DND-41 (cell line): Measurements from ENCODE around the gene RHBDF2.

Experiments used
- EZH2 ChIP-seq: IDR thresholded peaks from 3 replicates; pipeline ENCODE4 v1.6.1; 2012; ENCODE audit warnings: borderline replicate concordance, low read depth, mild to moderate bottlenecking, moderate library complexity, low read length, inconsistent platforms; ENCODE audit not compliant: severe bottlenecking
- TF ChIP-seq, protein P1 (sequence below): IDR thresholded peaks from 2 replicates; pipeline ENCODE4 v1.5.1; 2012; ENCODE audit warnings: borderline replicate concordance, low read length, moderate library complexity, mild to moderate bottlenecking; ENCODE audit not compliant: poor library complexity, severe bottlenecking; ENCODE audit errors: extremely low read depth

DNA sequence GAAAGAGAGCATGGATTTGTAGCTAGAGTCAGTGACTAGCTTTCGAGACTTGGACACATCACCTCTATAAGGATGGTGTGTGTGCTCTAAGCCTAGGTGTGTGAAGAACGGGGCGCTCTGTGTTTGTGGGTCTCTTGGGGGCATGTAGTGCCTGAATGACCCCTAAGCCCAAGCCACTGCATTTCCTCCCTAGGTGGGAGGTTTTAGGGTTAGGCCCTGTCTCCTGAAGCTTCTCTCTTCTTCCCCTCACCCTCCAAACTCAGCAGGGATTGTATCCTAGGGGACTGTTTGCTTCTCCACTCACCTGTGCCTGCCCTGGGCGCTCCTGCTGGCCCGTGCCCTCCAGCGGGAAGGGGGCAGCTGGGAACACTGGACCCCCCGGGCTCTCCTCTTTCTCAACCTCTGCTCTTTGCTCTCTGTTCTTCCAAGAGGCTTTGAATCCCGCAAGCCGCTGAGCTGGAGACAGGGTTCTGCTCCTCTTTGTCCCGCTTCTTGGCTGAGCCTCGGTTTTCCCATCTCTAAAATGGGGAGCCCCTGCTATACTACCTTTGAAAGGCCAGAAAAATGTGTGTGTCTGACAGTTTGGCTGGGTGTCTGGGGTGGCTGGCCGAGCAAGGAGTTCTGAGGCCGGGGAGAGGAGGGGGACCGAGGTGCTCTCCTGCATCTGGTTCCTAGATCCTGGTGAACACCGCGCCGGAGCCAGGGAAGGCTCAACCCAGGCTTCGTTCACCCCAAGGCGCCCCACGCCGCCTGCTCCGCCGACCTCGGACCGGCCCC lies 35.5 kb upstream of the RHBDF2 start:
- TF ChIP-seq, protein P1, sequence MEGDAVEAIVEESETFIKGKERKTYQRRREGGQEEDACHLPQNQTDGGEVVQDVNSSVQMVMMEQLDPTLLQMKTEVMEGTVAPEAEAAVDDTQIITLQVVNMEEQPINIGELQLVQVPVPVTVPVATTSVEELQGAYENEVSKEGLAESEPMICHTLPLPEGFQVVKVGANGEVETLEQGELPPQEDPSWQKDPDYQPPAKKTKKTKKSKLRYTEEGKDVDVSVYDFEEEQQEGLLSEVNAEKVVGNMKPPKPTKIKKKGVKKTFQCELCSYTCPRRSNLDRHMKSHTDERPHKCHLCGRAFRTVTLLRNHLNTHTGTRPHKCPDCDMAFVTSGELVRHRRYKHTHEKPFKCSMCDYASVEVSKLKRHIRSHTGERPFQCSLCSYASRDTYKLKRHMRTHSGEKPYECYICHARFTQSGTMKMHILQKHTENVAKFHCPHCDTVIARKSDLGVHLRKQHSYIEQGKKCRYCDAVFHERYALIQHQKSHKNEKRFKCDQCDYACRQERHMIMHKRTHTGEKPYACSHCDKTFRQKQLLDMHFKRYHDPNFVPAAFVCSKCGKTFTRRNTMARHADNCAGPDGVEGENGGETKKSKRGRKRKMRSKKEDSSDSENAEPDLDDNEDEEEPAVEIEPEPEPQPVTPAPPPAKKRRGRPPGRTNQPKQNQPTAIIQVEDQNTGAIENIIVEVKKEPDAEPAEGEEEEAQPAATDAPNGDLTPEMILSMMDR: no peak
- TF ChIP-seq EZH2: no peak
